Stimulated activated CD8-positive, alpha-beta memory T cell treated with anti-CD3 and anti-CD28 coated beads, Interleukin-15, amount 100 ng/mL, for 1 hour (primary cell): Measurements from ENCODE around the gene GRAMD2B.

Experiments
- DNase-seq: peaks from one replicate; pipeline ENCODE4 v3.0.0-alpha.2; 2020; ENCODE audit warnings: low read depth

GRAMD2B gene

DNA sequence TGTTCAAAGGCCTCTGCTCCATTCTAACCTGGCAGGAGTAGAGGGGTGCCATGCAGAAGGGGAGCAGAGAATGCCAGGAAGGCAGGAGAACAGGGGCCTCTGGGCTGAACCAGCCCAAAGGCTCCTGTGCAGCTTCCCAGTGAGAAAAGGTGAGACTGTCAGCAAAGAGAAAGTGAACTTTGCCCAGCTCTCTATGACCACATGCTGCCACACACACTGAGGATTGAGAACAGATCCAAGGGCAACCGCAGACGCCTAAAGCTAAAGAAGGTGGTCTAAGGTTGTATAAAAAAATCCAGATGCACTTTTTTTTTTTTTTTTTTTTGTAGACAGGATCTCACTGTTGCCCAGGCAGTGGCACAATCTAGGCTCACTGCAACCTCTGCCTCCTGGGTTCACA, 120.5 kb downstream of the GRAMD2B start:
- DNase-seq, result no peak
